ENCODE results near the gene TMPRSS11E. TPM values are rescaled to one million over a fixed set of nuclear protein-coding genes. Genes with fewer than 3 reads are reported as not detected.

TMPRSS11E gene
- total RNA-seq, 1 experiment from 2014 or later, result not detected

DNA sequence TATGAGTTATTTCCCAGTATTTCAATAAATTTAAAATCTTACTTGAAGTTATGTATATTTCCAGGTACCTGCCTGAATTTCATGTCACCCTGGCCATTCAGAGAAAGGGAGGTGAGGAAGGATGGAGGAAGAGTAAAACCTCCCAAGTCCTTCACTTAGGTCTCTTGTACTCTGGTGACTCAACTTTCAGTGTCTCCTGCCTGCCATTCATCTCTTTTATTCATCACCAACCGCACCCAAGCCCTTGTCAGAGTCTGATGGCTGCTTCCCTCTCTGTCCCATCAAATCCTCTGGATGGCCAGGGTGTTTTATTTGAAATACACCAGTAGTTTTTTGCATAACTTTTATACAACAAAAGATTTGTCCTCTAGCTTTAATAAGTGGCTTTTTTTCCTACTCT, 17.8 kb downstream of the TMPRSS11E start:
- in situ Hi-C loops (cut with HindIII; ENCODE audit: low pct_unique_long_range_greater_than_20kb, low sequenced_read_pairs) (no loop called here), intact Hi-C loops (cut with micrococcal nuclease; ENCODE audit: unreplicated experiment) (no loop called here)
- Histone ChIP-seq H3K36me3 (ENCODE audit: control insufficient read depth, insufficient read depth, low read length) (no peaks in the 10 kb centered on the region), H3K27ac (ENCODE audit: low read length) (no peak overlapping the region), H3K27me3 (ENCODE audit: control insufficient read depth, insufficient read depth, low read length) (no peaks in the 10 kb centered on the region), H3K9me3 (ENCODE audit: control insufficient read depth, insufficient read depth, low read depth, low read length) (no peaks in the 10 kb centered on the region), H3K4me3 (ENCODE audit: low read depth in 2 of 2, low read length in 2 of 2) (no peak overlapping the region), H3K4me1 (ENCODE audit: control insufficient read depth, insufficient read depth, low read length) (no peaks in the 10 kb centered on the region)
- POLR2A ChIA-PET, result no interaction called here
- ATAC-seq (no peak), DNase-seq (ENCODE audit: low read depth, low spot score) (no peak)
- CTCF ChIA-PET, result no interaction called here
- no TSS peak for BruUV-seq (replicated peaks)
- TF ChIP-seq, protein P1, sequence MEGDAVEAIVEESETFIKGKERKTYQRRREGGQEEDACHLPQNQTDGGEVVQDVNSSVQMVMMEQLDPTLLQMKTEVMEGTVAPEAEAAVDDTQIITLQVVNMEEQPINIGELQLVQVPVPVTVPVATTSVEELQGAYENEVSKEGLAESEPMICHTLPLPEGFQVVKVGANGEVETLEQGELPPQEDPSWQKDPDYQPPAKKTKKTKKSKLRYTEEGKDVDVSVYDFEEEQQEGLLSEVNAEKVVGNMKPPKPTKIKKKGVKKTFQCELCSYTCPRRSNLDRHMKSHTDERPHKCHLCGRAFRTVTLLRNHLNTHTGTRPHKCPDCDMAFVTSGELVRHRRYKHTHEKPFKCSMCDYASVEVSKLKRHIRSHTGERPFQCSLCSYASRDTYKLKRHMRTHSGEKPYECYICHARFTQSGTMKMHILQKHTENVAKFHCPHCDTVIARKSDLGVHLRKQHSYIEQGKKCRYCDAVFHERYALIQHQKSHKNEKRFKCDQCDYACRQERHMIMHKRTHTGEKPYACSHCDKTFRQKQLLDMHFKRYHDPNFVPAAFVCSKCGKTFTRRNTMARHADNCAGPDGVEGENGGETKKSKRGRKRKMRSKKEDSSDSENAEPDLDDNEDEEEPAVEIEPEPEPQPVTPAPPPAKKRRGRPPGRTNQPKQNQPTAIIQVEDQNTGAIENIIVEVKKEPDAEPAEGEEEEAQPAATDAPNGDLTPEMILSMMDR (IDR thresholded peaks at IDR 0.05), result no peak
- TF ChIP-seq, protein P2, sequence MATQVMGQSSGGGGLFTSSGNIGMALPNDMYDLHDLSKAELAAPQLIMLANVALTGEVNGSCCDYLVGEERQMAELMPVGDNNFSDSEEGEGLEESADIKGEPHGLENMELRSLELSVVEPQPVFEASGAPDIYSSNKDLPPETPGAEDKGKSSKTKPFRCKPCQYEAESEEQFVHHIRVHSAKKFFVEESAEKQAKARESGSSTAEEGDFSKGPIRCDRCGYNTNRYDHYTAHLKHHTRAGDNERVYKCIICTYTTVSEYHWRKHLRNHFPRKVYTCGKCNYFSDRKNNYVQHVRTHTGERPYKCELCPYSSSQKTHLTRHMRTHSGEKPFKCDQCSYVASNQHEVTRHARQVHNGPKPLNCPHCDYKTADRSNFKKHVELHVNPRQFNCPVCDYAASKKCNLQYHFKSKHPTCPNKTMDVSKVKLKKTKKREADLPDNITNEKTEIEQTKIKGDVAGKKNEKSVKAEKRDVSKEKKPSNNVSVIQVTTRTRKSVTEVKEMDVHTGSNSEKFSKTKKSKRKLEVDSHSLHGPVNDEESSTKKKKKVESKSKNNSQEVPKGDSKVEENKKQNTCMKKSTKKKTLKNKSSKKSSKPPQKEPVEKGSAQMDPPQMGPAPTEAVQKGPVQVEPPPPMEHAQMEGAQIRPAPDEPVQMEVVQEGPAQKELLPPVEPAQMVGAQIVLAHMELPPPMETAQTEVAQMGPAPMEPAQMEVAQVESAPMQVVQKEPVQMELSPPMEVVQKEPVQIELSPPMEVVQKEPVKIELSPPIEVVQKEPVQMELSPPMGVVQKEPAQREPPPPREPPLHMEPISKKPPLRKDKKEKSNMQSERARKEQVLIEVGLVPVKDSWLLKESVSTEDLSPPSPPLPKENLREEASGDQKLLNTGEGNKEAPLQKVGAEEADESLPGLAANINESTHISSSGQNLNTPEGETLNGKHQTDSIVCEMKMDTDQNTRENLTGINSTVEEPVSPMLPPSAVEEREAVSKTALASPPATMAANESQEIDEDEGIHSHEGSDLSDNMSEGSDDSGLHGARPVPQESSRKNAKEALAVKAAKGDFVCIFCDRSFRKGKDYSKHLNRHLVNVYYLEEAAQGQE (IDR thresholded peaks at IDR 0.05; ENCODE audit: insufficient read depth in 1 of 2, low read depth in 2 of 2, low read length in 1 of 2), result no peak
- TF ChIP-seq POLR2AphosphoS5 (IDR thresholded peaks at IDR 0.05; ENCODE audit: low read depth, low read length), result no peak
- TF ChIP-seq SIN3A (IDR thresholded peaks at IDR 0.05; ENCODE audit: borderline replicate concordance, insufficient read depth, low read depth, low read length), result no peak
- TF ChIP-seq TCF7L2 (IDR thresholded peaks at IDR 0.05; ENCODE audit: low read depth, low read length), result no peak

GRCh38 chr4:68466185-68466584, 18.9 kb downstream of the TMPRSS11E start:
- POLR2A ChIA-PET, result no interaction called here
- Histone ChIP-seq H3K4me1 (ENCODE audit: control insufficient read depth, insufficient read depth, low read length) (no peaks in the 10 kb centered on the region), H3K27me3 (ENCODE audit: control insufficient read depth, insufficient read depth, low read length) (no peaks in the 10 kb centered on the region), H3K27ac (ENCODE audit: low read length) (no peak overlapping the region), H3K9me3 (ENCODE audit: control insufficient read depth, insufficient read depth, low read depth, low read length) (no peaks in the 10 kb centered on the region), H3K4me3 (ENCODE audit: low read depth in 2 of 2, low read length in 2 of 2) (no peak overlapping the region), H3K36me3 (ENCODE audit: control insufficient read depth, insufficient read depth, low read length) (no peaks in the 10 kb centered on the region)
- no TSS peak for BruUV-seq (replicated peaks)
- intact Hi-C loops (cut with micrococcal nuclease; ENCODE audit: unreplicated experiment) (no loop called here), in situ Hi-C loops (cut with HindIII; ENCODE audit: low pct_unique_long_range_greater_than_20kb, low sequenced_read_pairs) (no loop called here)
- DNase-seq (ENCODE audit: low read depth, low spot score) (no peak), ATAC-seq (no peak)
- CTCF ChIA-PET, result no interaction called here
- TF ChIP-seq POLR2AphosphoS5 (IDR thresholded peaks at IDR 0.05; ENCODE audit: low read depth, low read length) (no peak), TCF7L2 (IDR thresholded peaks at IDR 0.05; ENCODE audit: low read depth, low read length) (no peak)

GRCh38 chr4:68466751-68467150, 19.5 kb downstream of the TMPRSS11E start:
- Histone ChIP-seq H3K4me1 (ENCODE audit: control insufficient read depth, insufficient read depth, low read length) (no peaks in the 10 kb centered on the region), H3K9me3 (ENCODE audit: control insufficient read depth, insufficient read depth, low read depth, low read length) (no peaks in the 10 kb centered on the region), H3K27ac (ENCODE audit: low read length) (no peak overlapping the region), H3K27me3 (ENCODE audit: control insufficient read depth, insufficient read depth, low read length) (no peaks in the 10 kb centered on the region), H3K4me3 (ENCODE audit: low read depth in 2 of 2, low read length in 2 of 2) (no peak overlapping the region), H3K36me3 (ENCODE audit: control insufficient read depth, insufficient read depth, low read length) (no peaks in the 10 kb centered on the region)
- in situ Hi-C loops (cut with HindIII; ENCODE audit: low pct_unique_long_range_greater_than_20kb, low sequenced_read_pairs), result no loop called here
- DNase-seq (ENCODE audit: low read depth, low spot score) (no peak), ATAC-seq (no peak)
- TF ChIP-seq, protein P1 (IDR thresholded peaks at IDR 0.05), result no peak
- intact Hi-C loops (cut with micrococcal nuclease; ENCODE audit: unreplicated experiment), result no loop called here
- POLR2A ChIA-PET, result no interaction called here
- CTCF ChIA-PET, result no interaction called here
- BruUV-seq (replicated peaks), result no TSS peak
